GM12892 (cell line): ENCODE data around the gene KHK.
A peak's percentile ranks its signal among the peaks of the same experiment; 100 is the strongest.

Source experiments
- POLR2A ChIP-seq: IDR thresholded peaks from 2 replicates; pipeline ENCODE4 v1.6.1; 2011; ENCODE audit warnings: low read depth, low read length, control low read depth
- POLR2AphosphoS5 ChIP-seq: IDR thresholded peaks from 2 replicates; pipeline ENCODE4 v1.6.1; 2011; ENCODE audit warnings: low read depth, low read length, control low read depth

GRCh38 chr2:27127883-27128667 lies 41.5 kb downstream of the KHK start:
- TF ChIP-seq POLR2A = 0 out of 2 replicates have a peak, but pooled peaks have one; percentile 10
- TF ChIP-seq POLR2AphosphoS5 = no peak
